ENCODE data around the gene NRBP1.

Gene NRBP1

GRCh38 chr2:27428213-27428977 is at the start of gene NRBP1:
Gene NRBP1, plus strand, starts transcription at chr2:27428631. Its CDS starts 4,643 bp downstream, at chr2:27433274.
- peak; percentile 94 to 96 for DNase-seq

GRCh38 chr2:27378809-27379290 is 49.6 kb upstream of the NRBP1 start:
- DNase-seq, result no peak

- no peak for DNase-seq
Measured at GRCh38 chr2:27379383-27379835, 49.0 kb upstream of the NRBP1 start.

GRCh38 chr2:27379836-27380625 is 48.4 kb upstream of the NRBP1 start:
- peak; percentile 60 to 69 for DNase-seq

GRCh38 chr2:27380626-27381545 is 47.5 kb upstream of the NRBP1 start, which contains the start of gene ZNF513:
Gene ZNF513, minus strand, starts transcription at chr2:27380734. Its CDS starts 208 bp downstream, at chr2:27380526.
- peak; percentile 91 to 93 for DNase-seq

GRCh38 chr2:27381577-27382181 is 46.8 kb upstream of the NRBP1 start:
- DNase-seq, result no peak

GRCh38 chr2:27390822-27391679 is 37.4 kb upstream of the NRBP1 start:
- DNase-seq, result no peak

GRCh38 chr2:27393225-27393624 is 35.2 kb upstream of the NRBP1 start:
- no peak for DNase-seq

- no peak for DNase-seq
Measured at GRCh38 chr2:27398962-27399361, 29.5 kb upstream of the NRBP1 start.

- no peak for DNase-seq
Measured at GRCh38 chr2:27400348-27401135, 27.9 kb upstream of the NRBP1 start.

- DNase-seq, result no peak
Measured at GRCh38 chr2:27407798-27408491, 20.5 kb upstream of the NRBP1 start.

GRCh38 chr2:27408601-27409320 is 19.7 kb upstream of the NRBP1 start:
- DNase-seq, result peak in 1 of 2 experiments; percentile 20

GRCh38 chr2:27409321-27410073 is 18.9 kb upstream of the NRBP1 start, which contains the start of gene PPM1G:
Gene PPM1G, minus strand, starts transcription at chr2:27409591. Its CDS starts 169 bp downstream, at chr2:27409422.
- peak; percentile 98 for DNase-seq

GRCh38 chr2:27412419-27413152 is 15.8 kb upstream of the NRBP1 start:
- DNase-seq, result no peak

- DNase-seq, result no peak
Measured at GRCh38 chr2:27416151-27416550, 12.3 kb upstream of the NRBP1 start.

GRCh38 chr2:27420996-27421395 is 7.4 kb upstream of the NRBP1 start:
- no peak for DNase-seq

- no peak for DNase-seq
Measured at GRCh38 chr2:27421660-27422250, 6.7 kb upstream of the NRBP1 start.
